Upper lobe of left lung (tissue), 6 donors: ENCODE results near the gene RAPH1. TPM values are rescaled to one million over a fixed set of nuclear protein-coding genes. Genes with fewer than 3 reads are reported as not detected.

Source experiments
- ATAC-seq, 2 donors: fragments of 200-7000 bp; cut with Tn5 transposase; one replicate each; pipeline ENCODE4 v1.9.1; 2022; ENCODE audit warnings: mild to moderate bottlenecking in 2 of 2, moderate library complexity in 2 of 2; ENCODE audit not compliant: low FRiP score in 2 of 2
- DNase-seq, 2 donors: peaks; one replicate each; pipeline ENCODE4 v3.0.0-alpha.2; 2019 to 2020
- H3K27ac ChIP-seq, 4 donors: fragments of 200-600 bp; sonication (generic); one replicate each; pipeline ENCODE4 v1.5.1; 2016 to 2019
- H3K27me3 ChIP-seq, 4 donors: fragments of 200-600 bp; sonication (generic); one replicate each; pipeline ENCODE4 v1.5.1; 2017 to 2019
- H3K36me3 ChIP-seq, 4 donors: fragments of 200-600 bp; sonication (generic); one replicate each; pipeline ENCODE4 v1.5.1; 2016 to 2019
- H3K4me1 ChIP-seq, 4 donors: fragments of 200-600 bp; sonication (generic); one replicate each; pipeline ENCODE4 v1.5.1; 2018 to 2019
- H3K4me3 ChIP-seq, 4 donors: fragments of 200-600 bp; sonication (generic); one replicate each; pipeline ENCODE4 v1.5.1; 2017 to 2019; ENCODE audit warnings: mild to moderate bottlenecking in 2 of 4, moderate library complexity in 1 of 4
- H3K9me3 ChIP-seq, 4 donors: fragments of 200-600 bp; sonication (generic); one replicate each; pipeline ENCODE4 v1.5.1; 2018 to 2019
- CTCF ChIP-seq, 6 experiments: fragments of 450-650 bp in 4 of 6; fragments of 200-600 bp in 2 of 6; sonication (generic) in 2 of 6; IDR thresholded peaks; one replicate each; pipeline ENCODE4 v1.5.1; 2016 to 2019; ENCODE audit warnings: antibody characterized with exemption in 6 of 6
- EP300 ChIP-seq, 4 donors: sonication (generic); formaldehyde crosslinking; IDR thresholded peaks; one replicate each; pipeline ENCODE4 v1.5.1; 2017; ENCODE audit warnings: antibody characterized with exemption in 4 of 4, control low read depth in 2 of 4
- POLR2A ChIP-seq, 4 donors: fragments of 450-650 bp; IDR thresholded peaks; one replicate each; pipeline ENCODE4 v1.5.1; 2016 to 2017; ENCODE audit warnings: antibody characterized with exemption in 4 of 4, mild to moderate bottlenecking in 2 of 4
- POLR2AphosphoS5 ChIP-seq, 2 donors: sonication (generic); formaldehyde crosslinking; IDR thresholded peaks; one replicate each; pipeline ENCODE4 v1.5.1; 2017; ENCODE audit warnings: antibody characterized with exemption in 2 of 2
- WGBS, 2 donors: methylation state at CpG; one replicate each; pipeline ENCODE4 v1.1.5; 2017 to 2018; 5-methylcytosine and 5-hydroxymethylcytosine counted together
- total RNA-seq, 6 donors: library from RNA; depleted of rRNA in 4 of 6; stranded (reverse); fragments of >200 nt in 4 of 6; gene quantifications; one replicate each; pipeline versions ENCODE4 v1.1.0 to v1.2.1, GENCODE V29; 2016 to 2021
- donor health status: DM: no; HTN: no; CAD: no; lungs with moderate emphysema.
- donor health status: DM: no; HTN: yes; CAD: no; lungs with severe emphysema.

The RAPH1 gene
- total RNA-seq, 6 donors from 2014 or later = 52.1 to 144 (median 65.6) TPM

DNA sequence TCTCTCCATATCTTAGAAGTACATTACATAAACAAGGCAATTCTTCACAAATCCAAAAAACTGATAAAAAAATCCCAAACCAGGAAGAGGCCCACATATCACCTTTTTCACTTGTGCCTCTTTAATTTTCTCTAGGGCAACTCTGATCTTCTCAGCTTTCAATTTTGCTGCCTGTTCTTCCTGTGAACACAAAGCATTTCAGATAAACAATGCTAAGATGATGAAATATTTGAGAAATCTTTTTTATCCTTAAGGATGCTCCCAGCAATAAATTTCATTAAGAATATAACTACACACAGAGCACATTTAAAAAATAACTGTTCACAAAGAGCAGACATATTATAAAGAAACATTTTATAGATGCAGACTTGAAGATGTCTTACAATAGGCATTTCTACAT lies 73.4 kb downstream of the RAPH1 start:
- Histone ChIP-seq H3K27ac (no peak overlapping the region), H3K4me3 (no peak overlapping the region), H3K27me3 (no peaks in the 10 kb centered on the region), H3K9me3 (no peaks in the 10 kb centered on the region), H3K4me1 (peaks cover 0 to 3% (median 0%) of the 10 kb centered on the region in 4 donors), H3K36me3 (peaks cover 0 to 47% (median 28%) of the 10 kb centered on the region in 4 donors)
- ATAC-seq (no peak), DNase-seq (no peak)
- TF ChIP-seq POLR2AphosphoS5 (IDR thresholded peaks at IDR 0.05) = no peak

DNA sequence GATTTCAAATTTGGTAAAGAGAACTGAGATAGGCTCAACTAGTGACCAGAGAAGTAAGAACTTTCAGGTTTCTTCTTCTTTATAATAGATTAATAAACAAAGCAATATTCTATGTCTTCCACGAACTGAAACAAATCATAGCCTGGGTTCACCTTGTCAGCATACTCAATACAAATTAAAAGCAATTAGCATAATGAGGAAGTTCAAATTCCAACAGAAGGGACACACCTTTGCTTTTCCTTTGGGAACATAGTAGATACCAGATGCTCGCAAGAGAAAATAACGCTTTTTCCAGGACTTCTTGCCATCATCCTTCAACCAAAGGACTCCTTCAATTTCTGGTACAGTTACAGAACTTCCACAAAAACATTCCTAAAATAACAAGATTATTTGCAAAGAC lies 79.9 kb downstream of the RAPH1 start:
- ATAC-seq (no peak), DNase-seq (no peak)
- Histone ChIP-seq H3K9me3 (no peaks in the 10 kb centered on the region), H3K27me3 (no peaks in the 10 kb centered on the region), H3K4me1 (peaks cover 0 to 13% (median 8%) of the 10 kb centered on the region in 4 donors), H3K4me3 (no peak overlapping the region), H3K27ac (no peak overlapping the region), H3K36me3 (peaks cover 0 to 95% (median 34%) of the 10 kb centered on the region in 4 donors)
- TF ChIP-seq EP300 (IDR thresholded peaks at IDR 0.05) = no peak
- no peak for TF ChIP-seq POLR2A (IDR thresholded peaks at IDR 0.05)
- TF ChIP-seq POLR2AphosphoS5 (IDR thresholded peaks at IDR 0.05) = no peak
- 82 to 83% methylated on average over 3 of the region's 3 CpGs for whole genome bisulfite sequencing, 2 donors

GRCh38 chr2:203453858-203454451 lies 81.1 kb downstream of the RAPH1 start:
- Histone ChIP-seq H3K4me1 (peaks cover 0 to 13% (median 8%) of the 10 kb centered on the region in 4 donors), H3K4me3 (no peak overlapping the region), H3K9me3 (no peaks in the 10 kb centered on the region), H3K36me3 (peaks cover 0 to 95% (median 28%) of the 10 kb centered on the region in 4 donors), H3K27ac (no peak overlapping the region), H3K27me3 (no peaks in the 10 kb centered on the region)
- 10 to 11% methylated on average over 1 of the region's 1 CpG for WGBS, 2 donors
- DNase-seq (no peak), ATAC-seq (peak; percentile 65 to 83)
- TF ChIP-seq POLR2AphosphoS5 (IDR thresholded peaks at IDR 0.05) (no peak), POLR2A (IDR thresholded peaks at IDR 0.05) (no peak), CTCF (IDR thresholded peaks at IDR 0.05) (peak; percentile 33 to 61 (median 57))

DNA sequence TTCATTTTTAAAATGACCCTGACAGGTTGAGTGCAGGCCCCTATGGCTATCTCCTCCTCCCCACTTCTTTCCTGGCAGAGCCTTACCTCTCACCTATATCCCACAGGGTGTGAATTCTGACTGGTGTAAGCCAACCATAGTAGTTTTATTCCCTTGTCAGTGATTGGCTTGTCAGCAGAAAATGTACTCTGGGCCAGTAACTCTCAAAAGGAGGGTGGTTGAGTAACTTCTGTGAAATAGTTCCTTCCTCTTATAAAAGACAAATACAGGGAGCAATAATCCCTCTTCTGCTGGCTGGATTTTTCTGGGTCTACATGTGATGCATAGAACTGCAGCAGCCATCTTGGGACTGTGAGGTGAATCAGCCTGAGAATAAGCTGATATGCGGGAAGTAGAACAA lies 83.4 kb downstream of the RAPH1 start:
- DNase-seq (no peak), ATAC-seq (peak in 1 of 2 donors; percentile 42)
- Histone ChIP-seq H3K4me3 (no peak overlapping the region), H3K27ac (no peak overlapping the region), H3K4me1 (peaks cover 0 to 13% (median 8%) of the 10 kb centered on the region in 4 donors), H3K36me3 (peaks cover 5 to 95% (median 21%) of the 10 kb centered on the region in 4 donors), H3K9me3 (no peaks in the 10 kb centered on the region), H3K27me3 (no peaks in the 10 kb centered on the region)
- 93 to 94% methylated on average over 1 of the region's 1 CpG for WGBS, 2 donors
- TF ChIP-seq CTCF (IDR thresholded peaks at IDR 0.05) = no peak
- no peak for TF ChIP-seq EP300 (IDR thresholded peaks at IDR 0.05)
- TF ChIP-seq POLR2AphosphoS5 (IDR thresholded peaks at IDR 0.05) = no peak
- no peak for TF ChIP-seq POLR2A (IDR thresholded peaks at IDR 0.05)

DNA sequence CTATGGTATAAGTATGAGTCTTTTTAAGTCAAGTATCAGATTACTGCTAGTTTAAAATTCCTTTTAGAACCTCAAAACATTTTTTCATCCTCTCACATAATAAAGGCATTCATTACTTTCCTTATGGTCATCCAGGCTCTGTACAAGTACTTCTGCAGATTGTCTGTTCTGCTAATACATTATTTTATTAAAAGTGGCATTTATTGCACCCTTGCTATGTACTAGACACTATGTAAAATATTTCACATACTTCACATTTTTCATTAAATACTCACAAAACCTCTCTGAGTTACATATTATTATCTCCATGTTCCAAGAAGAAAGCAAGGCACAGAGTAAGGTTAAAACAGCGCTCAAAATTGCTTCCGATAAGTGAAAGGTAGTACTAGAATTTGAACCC lies 84.1 kb downstream of the RAPH1 start:
- DNase-seq (no peak), ATAC-seq (no peak)
- 97 to 100% methylated on average over 2 of the region's 2 CpGs for WGBS, 2 donors
- Histone ChIP-seq H3K4me1 (peaks cover under 1 to 13% (median 8%) of the 10 kb centered on the region in 4 donors), H3K27me3 (no peaks in the 10 kb centered on the region), H3K9me3 (no peaks in the 10 kb centered on the region), H3K4me3 (no peak overlapping the region), H3K36me3 (peaks cover 5 to 95% (median 22%) of the 10 kb centered on the region in 4 donors), H3K27ac (no peak overlapping the region)
- TF ChIP-seq EP300 (IDR thresholded peaks at IDR 0.05) = no peak

- H3K9me3 ChIP-seq = no peaks in the 10 kb centered on the region
- TF ChIP-seq POLR2AphosphoS5 (IDR thresholded peaks at IDR 0.05) (no peak), POLR2A (IDR thresholded peaks at IDR 0.05) (no peak), EP300 (IDR thresholded peaks at IDR 0.05) (no peak), CTCF (IDR thresholded peaks at IDR 0.05) (no peak)
- WGBS, 2 donors = 88 to 93% methylated on average over 3 of the region's 3 CpGs
- peaks cover 5 to 95% (median 24%) of the 10 kb centered on the region in 4 donors for H3K36me3 ChIP-seq
- H3K27ac ChIP-seq = no peak overlapping the region
- no peak for ATAC-seq
- peaks cover 4 to 13% (median 10%) of the 10 kb centered on the region in 4 donors for H3K4me1 ChIP-seq
- no peaks in the 10 kb centered on the region for H3K27me3 ChIP-seq
- H3K4me3 ChIP-seq = no peak overlapping the region
- DNase-seq = no peak
Observed at GRCh38 chr2:203450561-203450960, 84.5 kb downstream of the RAPH1 start.
